H9 (cell line): ENCODE results near the gene KDM2A. TPM values are rescaled to one million over a fixed set of nuclear protein-coding genes. Genes with fewer than 3 reads are reported as not detected.
A peak's percentile ranks its signal among the peaks of the same experiment; 100 is the strongest.

Experiments used
- DNase-seq: peaks from one replicate; pipeline ENCODE4 v3.0.0-alpha.2; 2017
- H2AFZ ChIP-seq: one replicate; pipeline ENCODE4 v1.6.1; 2013; ENCODE audit warnings: mild to moderate bottlenecking, low read length, control low read depth, moderate library complexity
- H2AK5ac ChIP-seq: 2 replicates; pipeline ENCODE4 v1.6.1; 2013; ENCODE audit warnings: low read length, control low read depth, mixed read lengths; ENCODE audit not compliant: insufficient read length
- H2BK120ac ChIP-seq: one replicate; pipeline ENCODE4 v1.6.1; 2013; ENCODE audit warnings: low read depth, mild to moderate bottlenecking, low read length, control low read depth, inconsistent platforms; ENCODE audit not compliant: poor library complexity, severe bottlenecking
- H2BK12ac ChIP-seq: 2 replicates; pipeline ENCODE4 v1.6.1; 2013; ENCODE audit warnings: low read length, control low read depth, mixed read lengths, low read depth; ENCODE audit not compliant: insufficient read length
- H2BK15ac ChIP-seq: 2 replicates; pipeline ENCODE4 v1.6.1; 2013; ENCODE audit warnings: low read depth, low read length, control low read depth
- H2BK20ac ChIP-seq: one replicate; pipeline ENCODE4 v1.6.1; 2013; ENCODE audit warnings: low read depth, mild to moderate bottlenecking, low read length, control low read depth, inconsistent platforms; ENCODE audit not compliant: poor library complexity, severe bottlenecking
- H2BK5ac ChIP-seq: 2 replicates; pipeline ENCODE4 v1.6.1; 2013; ENCODE audit warnings: low read length, control low read depth, mixed read lengths; ENCODE audit not compliant: insufficient read length
- H3K14ac ChIP-seq: 2 replicates; pipeline ENCODE4 v1.6.1; 2013; ENCODE audit warnings: low read length, control low read depth; ENCODE audit not compliant: insufficient read depth
- H3K18ac ChIP-seq: 2 replicates; pipeline ENCODE4 v1.6.1; 2013; ENCODE audit warnings: low read depth, mild to moderate bottlenecking, mixed read lengths, low read length, control low read depth; ENCODE audit not compliant: insufficient read length
- H3K23ac ChIP-seq: 2 replicates; pipeline ENCODE4 v1.6.1; 2013; ENCODE audit warnings: low read length, control low read depth, mixed read lengths, low read depth; ENCODE audit not compliant: insufficient read length
- H3K23me2 ChIP-seq: 2 replicates; pipeline ENCODE4 v1.6.1; 2013; ENCODE audit warnings: low read depth, mild to moderate bottlenecking, mixed read lengths, low read length, control low read depth; ENCODE audit not compliant: insufficient read length, poor library complexity, severe bottlenecking
- H3K27ac ChIP-seq: 2 replicates; pipeline ENCODE4 v1.5.1; 2013; ENCODE audit warnings: low read length, control low read depth, mixed read lengths, low read depth; ENCODE audit not compliant: insufficient read length
- H3K27me3 ChIP-seq: 2 replicates; pipeline ENCODE4 v1.6.1; 2013; ENCODE audit warnings: low read length, control low read depth, inconsistent platforms; ENCODE audit not compliant: insufficient read depth
- H3K4ac ChIP-seq: 2 replicates; pipeline ENCODE4 v1.6.1; 2013; ENCODE audit warnings: low read depth, mild to moderate bottlenecking, control low read depth, inconsistent platforms, low read length, moderate library complexity
- H3K4me1 ChIP-seq: 2 replicates; pipeline ENCODE4 v1.6.1; 2013; ENCODE audit warnings: low read length, control low read depth, inconsistent platforms; ENCODE audit not compliant: insufficient read depth
- H3K4me2 ChIP-seq: 2 replicates; pipeline ENCODE4 v1.6.1; 2013; ENCODE audit warnings: low read length, control low read depth, mixed read lengths; ENCODE audit not compliant: insufficient read length, insufficient read depth
- H3K56ac ChIP-seq: 2 replicates; pipeline ENCODE4 v1.6.1; 2013; ENCODE audit warnings: low read depth, mild to moderate bottlenecking, mixed read lengths, low read length, control low read depth; ENCODE audit not compliant: insufficient read length
- H3K79me1 ChIP-seq: 2 replicates; pipeline ENCODE4 v1.6.1; 2013; ENCODE audit warnings: low read depth, mild to moderate bottlenecking, moderate library complexity, low read length, control low read depth, inconsistent platforms; ENCODE audit not compliant: insufficient read depth, poor library complexity, severe bottlenecking
- H3K79me2 ChIP-seq: 2 replicates; pipeline ENCODE4 v1.6.1; 2013; ENCODE audit warnings: low read length, control low read depth, inconsistent platforms; ENCODE audit not compliant: insufficient read depth
- H3K9ac ChIP-seq: 2 replicates; pipeline ENCODE4 v1.6.1; 2013; ENCODE audit warnings: low read length, control low read depth, mixed read lengths; ENCODE audit not compliant: insufficient read length; ENCODE audit errors: extremely low read depth
- H3K9me3 ChIP-seq: one replicate; pipeline ENCODE4 v1.6.1; 2013; ENCODE audit warnings: low read depth, low read length, inconsistent platforms; ENCODE audit not compliant: control insufficient read depth
- H3T11ph ChIP-seq: one replicate; pipeline ENCODE4 v1.6.1; 2013; ENCODE audit warnings: mild to moderate bottlenecking, low read length, control low read depth, inconsistent platforms
- H4K20me1 ChIP-seq: one replicate; pipeline ENCODE4 v1.6.1; 2013; ENCODE audit not compliant: control insufficient read depth, insufficient read length, insufficient read depth
- H4K5ac ChIP-seq: 2 replicates; pipeline ENCODE4 v1.6.1; 2013; ENCODE audit warnings: low read depth, mild to moderate bottlenecking, mixed read lengths, low read length, control low read depth; ENCODE audit not compliant: insufficient read length
- H4K8ac ChIP-seq: replicated peaks from 2 replicates; pipeline ENCODE4 v1.6.1; 2013; ENCODE audit warnings: low read length, control low read depth, mixed read lengths, low read depth; ENCODE audit not compliant: insufficient read length
- H4K91ac ChIP-seq: 2 replicates; pipeline ENCODE4 v1.6.1; 2013; ENCODE audit warnings: low read depth, mild to moderate bottlenecking, moderate library complexity, mixed read lengths, low read length, control low read depth; ENCODE audit not compliant: insufficient read length
- H3K27ac Mint-ChIP-seq, 3 experiments: 2 replicates in 2 of 3; 3 replicates in 1 of 3; pipeline ENCODE4 v1.8.0; 2020 to 2021; ENCODE audit warnings: mixed read lengths in 3 of 3, mild to moderate bottlenecking in 1 of 3, moderate library complexity in 1 of 3
- H3K27me3 Mint-ChIP-seq: 2 replicates; pipeline ENCODE4 v1.8.0; 2021; ENCODE audit warnings: low read depth, mild to moderate bottlenecking, moderate library complexity, mixed read lengths
- H3K36me3 Mint-ChIP-seq, 3 experiments: 2 replicates in 2 of 3; 3 replicates in 1 of 3; pipeline ENCODE4 v1.8.0; 2020 to 2021; ENCODE audit warnings: low read depth in 3 of 3, mixed read lengths in 3 of 3; ENCODE audit not compliant: insufficient read depth in 1 of 3
- H3K4me1 Mint-ChIP-seq, 2 experiments: 2 replicates each; pipeline ENCODE4 v1.8.0; 2020; ENCODE audit warnings: mixed read lengths in 2 of 2
- H3K4me3 Mint-ChIP-seq, 2 experiments: 2 replicates in 1 of 2; 3 replicates in 1 of 2; pipeline ENCODE4 v1.8.0; 2020 to 2021; ENCODE audit warnings: mild to moderate bottlenecking in 2 of 2, mixed read lengths in 2 of 2, moderate library complexity in 1 of 2
- H3K9me3 Mint-ChIP-seq, 2 experiments: 2 replicates in 1 of 2; 3 replicates in 1 of 2; pipeline ENCODE4 v1.8.0; 2020; ENCODE audit warnings: mild to moderate bottlenecking in 2 of 2, mixed read lengths in 2 of 2, moderate library complexity in 1 of 2
- CTCF ChIP-seq: fragments of 200-600 bp; sonication (generic); conservative IDR thresholded peaks from 3 replicates; pipeline ENCODE4 v1.8.0; 2021; ENCODE audit warnings: antibody characterized with exemption, mild to moderate bottlenecking
- WGBS: extraction: QIAGEN DNeasy Blood & Tissue Kit; methylation state at CpG from one replicate; pipeline ENCODE4 v1.1.7; 2013; ENCODE audit warnings: missing lambda C conversion rate, low lambda C conversion rate, mixed read lengths; ENCODE audit not compliant: insufficient read length; ENCODE audit errors: extremely low coverage; 5-methylcytosine and 5-hydroxymethylcytosine counted together
- total RNA-seq: library from RNA; stranded (reverse); gene quantifications from 2 replicates; pipeline ENCODE4 v1.2.1, GENCODE V29; 2021

KDM2A gene
- total RNA-seq, 1 experiment from 2014 or later = 85.9 TPM

- Histone ChIP-seq H3K9ac (no peak overlapping the region), H3K27me3 (no peaks in the 10 kb centered on the region), H2BK20ac (no peak overlapping the region), H3T11ph (no peak overlapping the region), H4K8ac (no peak overlapping the region), H3K18ac (no peak overlapping the region), H3K14ac (no peak overlapping the region), H3K23me2 (no peaks in the 10 kb centered on the region), H3K79me1 (peaks cover 11% of the 10 kb centered on the region), H4K5ac (no peak overlapping the region), H4K20me1 (no peaks in the 10 kb centered on the region), H3K4me1 (no peaks in the 10 kb centered on the region), H4K91ac (no peak overlapping the region), H3K4me2 (no peak overlapping the region), H2AK5ac (no peak overlapping the region), H3K4ac (no peak overlapping the region), H3K79me2 (no peaks in the 10 kb centered on the region; the same call in 1 of the 2 replicates), H2BK5ac (no peak overlapping the region), H3K9me3 (no peaks in the 10 kb centered on the region), H2AFZ (no peak overlapping the region), H3K23ac (no peak overlapping the region), H2BK120ac (no peak overlapping the region), H2BK12ac (no peak overlapping the region), H3K56ac (no peak overlapping the region), H2BK15ac (no peak overlapping the region), H3K27ac (no peak overlapping the region)
- no peak for TF ChIP-seq CTCF
- H3K36me3 Mint-ChIP-seq = peaks cover 15 to 32% (median 29%) of the 10 kb centered on the region in 3 experiments; a peak in 6 of 7 replicates
- no peak overlapping the region for H3K4me3 Mint-ChIP-seq
- H3K4me1 Mint-ChIP-seq = no peaks in the 10 kb centered on the region
- H3K9me3 Mint-ChIP-seq = no peaks in the 10 kb centered on the region
- DNase-seq = no peak
- peak overlapping the region in 1 of 3 experiments; percentile 24; a peak in 1 of 7 replicates for H3K27ac Mint-ChIP-seq
- no CpG with 5 or more reads among the region's 5 CpGs for WGBS
- no peaks in the 10 kb centered on the region for H3K27me3 Mint-ChIP-seq
Measured at GRCh38 chr11:67146516-67147226, 27.6 kb downstream of the KDM2A start.
